Measurements from ENCODE around the gene KCNA1.

GRCh38 chr12:4959381-4959780 is 49.7 kb downstream of the KCNA1 start:
- TF ChIP-seq POLR2AphosphoS5 (IDR thresholded peaks at IDR 0.05) (no peak), RAD21 (conservative IDR thresholded peaks at IDR 0.05) (no peak), CTCF (IDR thresholded peaks at IDR 0.05; ENCODE audit: poor library complexity, severe bottlenecking) (no peak), EP300 (conservative IDR thresholded peaks at IDR 0.05; ENCODE audit: poor library complexity, severe bottlenecking) (no peak), EZH2 (IDR thresholded peaks at IDR 0.05; ENCODE audit: borderline replicate concordance, insufficient read depth, low read length, poor library complexity, severe bottlenecking) (no peak), SMC3 (conservative IDR thresholded peaks at IDR 0.05; ENCODE audit: poor library complexity) (no peak)
